SJSA1 (cell line): Measurements from ENCODE around the gene PEPD. TPM values are rescaled to one million over a fixed set of nuclear protein-coding genes. Genes with fewer than 3 reads are reported as not detected.
"Not testable (repeated sequence)": the region's sequence is repeated elsewhere in the genome, so short reads cannot be mapped to it uniquely, and the experiment has no call there.

Experiments
- DNase-seq, 2 experiments: peaks; one replicate each; pipeline ENCODE4 v3.0.0-alpha.2; 2015 to 2020; ENCODE audit warnings: low spot score in 2 of 2, low read depth in 1 of 2
- H3K27ac ChIP-seq: fragments of 250-450 bp; sonication (Bioruptor Pico); 2 replicates; pipeline ENCODE4 v1.5.1; 2020; ENCODE audit warnings: mild to moderate bottlenecking, moderate library complexity
- H3K27me3 ChIP-seq: fragments of 250-450 bp; sonication (Bioruptor Pico); replicated peaks from 2 replicates; pipeline ENCODE4 v1.5.1; 2020; ENCODE audit warnings: mild to moderate bottlenecking, moderate library complexity
- H3K36me3 ChIP-seq: fragments of 250-450 bp; sonication (Bioruptor Pico); 2 replicates; pipeline ENCODE4 v1.5.1; 2020; ENCODE audit warnings: mild to moderate bottlenecking
- H3K4me1 ChIP-seq: fragments of 250-450 bp; sonication (Bioruptor Pico); replicated peaks from 2 replicates; pipeline ENCODE4 v1.6.1; 2021; ENCODE audit warnings: mild to moderate bottlenecking
- H3K4me3 ChIP-seq: fragments of 250-450 bp; sonication (Bioruptor Pico); 2 replicates; pipeline ENCODE4 v1.5.1; 2020; ENCODE audit warnings: mild to moderate bottlenecking
- H3K9me3 ChIP-seq: fragments of 250-450 bp; sonication (Bioruptor Pico); replicated peaks from 2 replicates; pipeline ENCODE4 v1.5.1; 2020; ENCODE audit warnings: mild to moderate bottlenecking
- total RNA-seq: library from RNA; depleted of rRNA; stranded (reverse); fragments of >200 nt; shearing (Covaris generic); gene quantifications from 2 replicates; pipeline ENCODE4 v1.2.3, GENCODE V29; 2014

The PEPD gene
- total RNA-seq, 1 experiment from 2014 or later: 137 TPM

GRCh38 chr19:33496038-33496895 is 25.3 kb downstream of the PEPD start:
- Histone ChIP-seq H3K36me3 (peaks cover 28% of the 10 kb centered on the region), H3K27ac (no peak overlapping the region), H3K4me3 (no peak overlapping the region), H3K4me1 (no peaks in the 10 kb centered on the region), H3K27me3 (no peaks in the 10 kb centered on the region), H3K9me3 (no peaks in the 10 kb centered on the region)
- no peak for DNase-seq

DNA sequence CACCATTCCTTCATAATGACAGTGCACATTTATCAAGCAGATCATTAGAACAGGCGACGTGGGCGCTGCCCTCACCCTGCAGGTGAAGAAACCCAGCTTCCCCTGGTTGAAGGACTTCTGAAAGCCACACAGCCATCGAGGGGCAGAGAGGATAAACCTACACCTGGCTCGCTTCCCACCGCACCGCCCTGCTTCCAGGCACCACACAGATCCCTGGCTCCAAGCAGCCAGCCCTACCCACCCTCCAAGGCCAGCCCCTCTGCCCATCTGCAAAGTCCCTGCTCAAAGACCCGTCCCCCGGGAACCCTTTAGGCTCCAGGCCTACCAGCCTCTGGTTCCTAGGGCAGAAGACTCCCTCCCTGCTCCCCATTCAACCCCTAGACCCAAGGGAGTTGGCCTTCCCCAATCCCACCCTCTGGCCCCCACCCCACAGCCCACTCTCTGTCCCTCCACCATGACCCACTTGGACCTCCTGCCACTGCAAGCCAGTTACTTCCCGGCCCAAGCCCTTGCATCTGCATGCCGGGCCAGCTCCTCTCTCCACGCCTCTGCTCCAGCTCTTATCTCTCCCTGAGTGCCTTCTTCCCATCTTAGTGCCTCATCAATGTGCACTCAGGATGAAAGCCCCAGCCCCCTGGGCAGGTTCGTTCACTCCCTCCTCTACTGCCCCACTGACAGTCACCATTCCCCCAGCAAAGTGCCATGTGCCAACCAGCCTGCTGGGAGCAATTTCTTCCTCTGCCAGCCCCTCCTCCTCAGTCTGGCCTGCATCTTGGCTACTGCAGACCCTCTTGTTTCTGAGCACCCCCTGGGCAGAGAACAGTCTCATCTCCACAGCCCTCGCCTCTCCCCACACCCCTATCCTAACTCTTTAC is 28.0 kb downstream of the PEPD start:
- peaks cover 10% of the 10 kb centered on the region for H3K36me3 ChIP-seq
- no peaks in the 10 kb centered on the region for H3K9me3 ChIP-seq
- no peak overlapping the region for H3K27ac ChIP-seq

GRCh38 chr19:33492951-33493350 is 28.6 kb downstream of the PEPD start:
- Histone ChIP-seq H3K36me3 (peaks cover 16% of the 10 kb centered on the region), H3K9me3 (no peaks in the 10 kb centered on the region), H3K4me3 (no peak overlapping the region), H3K27ac (no peak overlapping the region), H3K27me3 (no peaks in the 10 kb centered on the region), H3K4me1 (no peaks in the 10 kb centered on the region)
- DNase-seq: no peak

More for the DNA sequence above, 28.0 kb downstream of the PEPD start:
- Histone ChIP-seq H3K27me3 (no peaks in the 10 kb centered on the region), H3K4me1 (no peaks in the 10 kb centered on the region), H3K4me3 (no peak overlapping the region)
- DNase-seq: no peak

- H3K9me3 ChIP-seq: no peaks in the 10 kb centered on the region
- DNase-seq: no peak
- H3K36me3 ChIP-seq: peaks cover 14% of the 10 kb centered on the region
- no peaks in the 10 kb centered on the region for H3K27me3 ChIP-seq
- H3K27ac ChIP-seq: no peak overlapping the region
- H3K4me3 ChIP-seq: no peak overlapping the region
- H3K4me1 ChIP-seq: no peaks in the 10 kb centered on the region
Observed at GRCh38 chr19:33492090-33492489, 29.5 kb downstream of the PEPD start.

DNA sequence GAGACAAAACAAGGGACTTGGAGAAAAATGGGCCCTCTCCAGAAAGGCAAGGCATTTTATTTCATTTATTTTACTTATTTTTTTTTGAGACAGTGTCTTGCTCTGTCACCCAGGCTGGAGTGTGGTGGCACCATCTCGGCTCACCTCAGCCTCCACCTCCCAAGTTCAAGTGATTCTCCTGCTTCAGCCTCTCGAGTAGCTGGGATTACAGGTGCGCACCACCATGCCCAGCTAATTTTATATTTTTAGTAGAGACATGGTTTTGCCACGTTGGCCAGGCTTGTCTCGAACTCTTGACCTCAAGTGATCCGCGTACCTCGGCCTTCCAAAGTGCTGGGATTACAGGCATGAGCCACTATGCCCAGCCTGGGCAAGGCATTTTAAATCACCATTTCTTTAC is 31.0 kb downstream of the PEPD start:
- DNase-seq, H3K27ac ChIP-seq, H3K9me3 ChIP-seq, H3K27me3 ChIP-seq, H3K4me3 ChIP-seq, H3K4me1 ChIP-seq: not testable (repeated sequence)
- peaks cover 19% of the 10 kb centered on the region for H3K36me3 ChIP-seq

GRCh38 chr19:33490041-33490451 is 31.5 kb downstream of the PEPD start:
- no peaks in the 10 kb centered on the region for H3K27me3 ChIP-seq
- H3K9me3 ChIP-seq: no peaks in the 10 kb centered on the region
- DNase-seq: no peak
- peaks cover 19% of the 10 kb centered on the region for H3K36me3 ChIP-seq
- no peak overlapping the region for H3K4me3 ChIP-seq
- no peak overlapping the region for H3K27ac ChIP-seq
- no peaks in the 10 kb centered on the region for H3K4me1 ChIP-seq

DNA sequence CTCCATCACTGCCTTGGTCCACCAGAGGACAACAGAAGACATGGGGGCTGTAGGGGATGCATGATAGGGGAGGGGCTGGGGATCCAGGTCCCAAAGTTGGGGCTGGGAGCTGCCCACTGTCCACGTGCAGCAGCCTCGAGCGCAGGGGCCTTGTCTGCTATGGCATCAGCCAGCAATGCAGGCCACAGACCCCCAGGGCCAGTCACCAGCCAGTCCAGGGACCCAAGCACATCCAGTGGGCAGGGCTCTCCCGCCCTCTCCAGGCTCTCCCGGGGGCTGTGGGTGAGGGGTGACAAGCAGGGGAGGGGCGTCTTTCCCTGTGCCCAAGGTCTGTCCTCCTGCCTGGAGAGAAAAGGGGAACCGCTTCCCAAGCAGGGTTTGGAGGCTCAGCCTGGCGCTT is 32.8 kb downstream of the PEPD start:
- Histone ChIP-seq H3K9me3 (no peaks in the 10 kb centered on the region), H3K27me3 (no peaks in the 10 kb centered on the region), H3K27ac (no peak overlapping the region), H3K36me3 (peaks cover 26% of the 10 kb centered on the region), H3K4me3 (no peak overlapping the region), H3K4me1 (no peaks in the 10 kb centered on the region)
- no peak for DNase-seq

- Histone ChIP-seq H3K27me3 (no peaks in the 10 kb centered on the region), H3K4me1 (no peaks in the 10 kb centered on the region), H3K36me3 (peaks cover 29% of the 10 kb centered on the region), H3K27ac (no peak overlapping the region), H3K4me3 (no peak overlapping the region), H3K9me3 (no peaks in the 10 kb centered on the region)
- DNase-seq: no peak
Observed at GRCh38 chr19:33487901-33488800, 33.4 kb downstream of the PEPD start.

GRCh38 chr19:33486936-33487811 is 34.4 kb downstream of the PEPD start:
- H3K4me3 ChIP-seq: no peak overlapping the region
- no peaks in the 10 kb centered on the region for H3K4me1 ChIP-seq
- H3K27me3 ChIP-seq: no peaks in the 10 kb centered on the region
- peaks cover 29% of the 10 kb centered on the region for H3K36me3 ChIP-seq
- H3K27ac ChIP-seq: no peak overlapping the region
- H3K9me3 ChIP-seq: no peaks in the 10 kb centered on the region
- no peak for DNase-seq

- Histone ChIP-seq H3K27me3 (no peaks in the 10 kb centered on the region), H3K4me3 (no peak overlapping the region), H3K36me3 (peaks cover 29% of the 10 kb centered on the region), H3K27ac (no peak overlapping the region), H3K9me3 (no peaks in the 10 kb centered on the region), H3K4me1 (no peaks in the 10 kb centered on the region)
- no peak for DNase-seq
Observed at GRCh38 chr19:33486407-33486806, 35.2 kb downstream of the PEPD start.

- peaks cover 6% of the 10 kb centered on the region for H3K9me3 ChIP-seq
- H3K4me3 ChIP-seq: no peak overlapping the region
- H3K27me3 ChIP-seq: no peaks in the 10 kb centered on the region
- H3K36me3 ChIP-seq: peaks cover 42% of the 10 kb centered on the region
- no peak overlapping the region for H3K27ac ChIP-seq
- H3K4me1 ChIP-seq: no peaks in the 10 kb centered on the region
- DNase-seq: no peak
Observed at GRCh38 chr19:33484226-33484774, 37.3 kb downstream of the PEPD start.

GRCh38 chr19:33482476-33482875 is 39.1 kb downstream of the PEPD start:
- Histone ChIP-seq H3K36me3 (peaks cover 41% of the 10 kb centered on the region), H3K4me3 (no peak overlapping the region), H3K9me3 (peaks cover 8% of the 10 kb centered on the region), H3K4me1 (peaks cover 11% of the 10 kb centered on the region), H3K27me3 (no peaks in the 10 kb centered on the region), H3K27ac (no peak overlapping the region)
- DNase-seq: no peak
